ENCODE measurements around the gene CLN5. TPM values are rescaled to one million over a fixed set of nuclear protein-coding genes. Genes with fewer than 3 reads are reported as not detected.

Gene CLN5
- total and polyA plus RNA-seq, 10 of the 15 experiments (the other 5 are each of a cell fraction or from before 2014, with no cell fraction given), result 11.2 to 22.2 (median 13.1) TPM

- TF ChIP-seq HSF1 (IDR thresholded peaks at IDR 0.05; ENCODE audit: low read depth, low read length), result no peak
- TF ChIP-seq ZBTB40 (IDR thresholded peaks at IDR 0.05; ENCODE audit: borderline replicate concordance), result no peak
- TF ChIP-seq LARP7 (IDR thresholded peaks at IDR 0.05), result no peak
Measured at GRCh38 chr13:77014906-77015685, 23.2 kb downstream of the CLN5 start (continued).

GRCh38 chr13:77016251-77016812 lies 24.5 kb downstream of the CLN5 start:
- ChIA-PET CTCF (interaction anchor here (0.6 to 3.5 kb wide), 6 partner anchors 11 to 476 kb away, joined by 3 to 18 read pairs (median 8); partner anchors contain the start of gene FBXL3), RAD21 (ENCODE audit: unreplicated experiment) (interaction anchor here (1.0 kb wide), 1 partner anchor 25 kb away, joined by 3 read pairs; the partner anchor contains the start of gene CLN5), SMC1A (ENCODE audit: uncharacterized antibody, unreplicated experiment) (interaction anchor here (0.6 to 1.3 kb wide), 8 partner anchors 10 to 1257 kb away, joined by 3 to 5 read pairs (median 3); no protein-coding TSS in a partner anchor), POLR2A (interaction anchor here (1.0 to 1.7 kb wide), 2 partner anchors 9 to 23 kb away, joined by 3 to 11 read pairs; no protein-coding TSS in a partner anchor)
- Histone ChIP-seq H4K20me1 (ENCODE audit: control insufficient read depth, insufficient read depth) (no peaks in the 10 kb centered on the region), H3K4me2 (ENCODE audit: control insufficient read depth, insufficient read depth) (no peak overlapping the region), H3K27ac (ENCODE audit: control insufficient read depth, insufficient read depth) (no peak overlapping the region), H2AFZ (ENCODE audit: control insufficient read depth, low read depth, low read length) (no peak overlapping the region), H3K79me2 (ENCODE audit: control insufficient read depth, insufficient read depth, low read length) (peaks cover 23% of the 10 kb centered on the region), H3K4me1 (ENCODE audit: control insufficient read depth, insufficient read depth, low read length) (peaks cover 3% of the 10 kb centered on the region; the same call in 1 of the 2 replicates), H3K9ac (ENCODE audit: control insufficient read depth, insufficient read depth, low read length) (no peak overlapping the region), H3K9me3 (replicated peaks; ENCODE audit: control insufficient read depth, insufficient read depth, low read length) (no peaks in the 10 kb centered on the region), H3K36me3 (ENCODE audit: control insufficient read depth in 2 of 2, insufficient read depth in 2 of 2, low read length in 1 of 2) (peaks cover 4 to 41% of the 10 kb centered on the region in 2 experiments; a peak in 3 of 4 replicates), H3K27me3 (replicated peaks in 1 of 2; ENCODE audit: control insufficient read depth in 2 of 2, insufficient read depth in 2 of 2, low read length in 1 of 2) (no peaks in the 10 kb centered on the region), H3K4me3 (no peak overlapping the region)
- DNase-seq (ENCODE audit: low read depth, low spot score) (no peak), ATAC-seq (no peak), FAIRE-seq (no peak)
- intact Hi-C loops (cut with micrococcal nuclease; ENCODE audit: unreplicated experiment), result no loop called here
- no TSS peak for BruUV-seq (replicated peaks)
- in situ Hi-C loops (cut with MboI), result loop anchor here (25.0 kb wide), 1 partner anchor 1621 kb away; no protein-coding TSS in a partner anchor
- 98% methylated on average over 3 of the region's 3 CpGs for WGBS (ENCODE audit: insufficient coverage, insufficient replicate concordance, low lambda C conversion rate, missing lambda C conversion rate)
- no peak for TF ChIP-seq TBL1XR1 (IDR thresholded peaks at IDR 0.05; ENCODE audit: low read depth, low read length)
- no peak for TF ChIP-seq ZBTB40 (IDR thresholded peaks at IDR 0.05; ENCODE audit: borderline replicate concordance)
- no peak for TF ChIP-seq EZH2 (IDR thresholded peaks at IDR 0.05; ENCODE audit: borderline replicate concordance, control insufficient read depth, low read depth, low read length)
- no peak for TF ChIP-seq FOXM1 (IDR thresholded peaks at IDR 0.05; ENCODE audit: low read depth, low read length)
- no peak for TF ChIP-seq STAT3 (IDR thresholded peaks at IDR 0.05; ENCODE audit: low read depth, low read length)
- no peak for TF ChIP-seq WRNIP1 (IDR thresholded peaks at IDR 0.05; ENCODE audit: borderline replicate concordance, low read depth, low read length)
- no peak for TF ChIP-seq PAX5 (IDR thresholded peaks at IDR 0.05; ENCODE audit: borderline replicate concordance, low read depth, low read length)
- TF ChIP-seq RCOR1 (conservative IDR thresholded peaks at IDR 0.05; ENCODE audit: low read depth, low read length), result no peak
